Measurements from ENCODE around the gene SPATS2L.
A peak's percentile ranks its signal among the peaks of the same experiment; 100 is the strongest.

The SPATS2L gene

DNA sequence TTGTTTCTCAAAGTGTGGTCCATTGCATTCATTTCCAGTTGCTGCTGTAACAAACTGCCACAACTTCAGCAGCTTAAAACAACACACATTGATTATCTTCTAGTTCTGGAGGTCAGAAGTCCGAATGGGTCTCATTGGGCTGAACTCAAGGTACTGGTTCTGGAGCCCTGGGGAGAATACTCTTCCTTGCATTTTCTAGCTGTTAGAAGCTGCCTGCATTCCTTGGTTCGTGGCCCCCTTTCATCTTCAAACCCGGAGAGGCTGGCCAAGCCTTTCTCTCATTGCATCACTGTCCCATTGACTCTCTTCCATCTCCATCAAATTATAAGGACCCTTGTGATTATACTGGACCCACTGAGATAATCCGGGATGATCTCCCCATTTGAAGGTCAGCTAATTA lies 98.1 kb downstream of the SPATS2L start:
- Mint-ChIP-seq H3K27ac (no peak overlapping the region), H3K4me3 (no peak overlapping the region), H3K4me1 (peaks cover 28% of the 10 kb centered on the region), H3K27me3 (no peaks in the 10 kb centered on the region), H3K9me3 (no peaks in the 10 kb centered on the region), H3K36me3 (ENCODE audit: low read depth) (no peaks in the 10 kb centered on the region)
- DNase-seq (no peak), ATAC-seq (no peak)

DNA sequence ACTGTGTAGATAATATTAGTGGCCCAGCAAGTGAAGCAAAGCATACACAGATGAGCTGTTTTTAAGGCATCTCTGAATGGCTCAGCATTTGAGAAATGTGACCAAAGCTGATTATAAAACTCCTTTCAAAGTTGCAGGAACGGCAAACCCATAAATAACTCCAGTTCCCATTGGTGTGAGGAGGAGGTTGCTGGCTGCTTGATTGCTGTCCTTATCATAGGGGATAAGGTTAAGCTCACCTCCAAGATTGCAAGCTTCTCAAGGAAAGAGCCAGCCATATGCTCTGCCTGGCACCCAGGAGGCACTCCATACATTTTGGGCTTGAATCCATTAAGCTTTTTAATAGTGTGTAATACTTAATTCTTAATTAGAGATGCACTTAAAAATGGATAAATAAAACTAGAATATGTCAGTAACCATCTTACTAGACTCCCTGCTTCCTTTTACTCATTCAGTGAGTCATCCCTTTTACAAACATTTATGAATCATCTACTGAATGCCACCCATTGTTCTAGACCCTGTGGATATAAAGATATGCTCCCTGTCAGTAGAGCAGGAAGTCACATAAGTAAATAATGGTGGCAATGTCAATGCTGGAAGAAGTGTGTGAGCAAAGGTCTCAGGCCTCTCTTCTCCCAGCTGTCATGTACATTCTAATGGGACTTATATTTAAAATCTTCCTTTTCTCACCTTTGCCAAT lies 99.3 kb downstream of the SPATS2L start:
- Mint-ChIP-seq H3K4me1 (peaks cover 28% of the 10 kb centered on the region), H3K9me3 (no peaks in the 10 kb centered on the region), H3K27ac (peak overlapping the region; percentile 44), H3K4me3 (no peak overlapping the region), H3K36me3 (ENCODE audit: low read depth) (no peaks in the 10 kb centered on the region), H3K27me3 (no peaks in the 10 kb centered on the region)
- DNase-seq (no peak), ATAC-seq (peak; percentile 96)

DNA sequence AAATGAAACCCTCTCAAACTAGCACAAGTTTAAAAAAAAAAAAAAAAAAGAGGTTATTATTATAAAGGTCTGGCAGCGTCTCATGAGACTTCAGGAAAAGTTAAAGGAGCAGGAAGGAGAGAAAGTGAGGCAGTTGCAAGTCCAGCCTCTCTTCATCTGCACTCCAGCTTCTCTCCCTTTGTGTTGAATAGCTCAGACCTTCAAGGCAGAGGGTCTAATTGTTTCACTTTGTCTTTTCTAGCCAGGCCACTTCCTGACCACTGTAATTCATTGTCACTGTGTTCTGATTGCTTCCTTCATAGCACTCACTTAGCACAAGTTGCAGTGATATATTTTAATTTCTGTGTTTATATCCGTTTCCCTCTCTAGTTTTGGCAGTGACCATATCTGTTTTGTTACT lies 99.9 kb downstream of the SPATS2L start:
- H3K4me3 Mint-ChIP-seq: no peak overlapping the region
- ATAC-seq: no peak
- no peaks in the 10 kb centered on the region for H3K27me3 Mint-ChIP-seq

DNA sequence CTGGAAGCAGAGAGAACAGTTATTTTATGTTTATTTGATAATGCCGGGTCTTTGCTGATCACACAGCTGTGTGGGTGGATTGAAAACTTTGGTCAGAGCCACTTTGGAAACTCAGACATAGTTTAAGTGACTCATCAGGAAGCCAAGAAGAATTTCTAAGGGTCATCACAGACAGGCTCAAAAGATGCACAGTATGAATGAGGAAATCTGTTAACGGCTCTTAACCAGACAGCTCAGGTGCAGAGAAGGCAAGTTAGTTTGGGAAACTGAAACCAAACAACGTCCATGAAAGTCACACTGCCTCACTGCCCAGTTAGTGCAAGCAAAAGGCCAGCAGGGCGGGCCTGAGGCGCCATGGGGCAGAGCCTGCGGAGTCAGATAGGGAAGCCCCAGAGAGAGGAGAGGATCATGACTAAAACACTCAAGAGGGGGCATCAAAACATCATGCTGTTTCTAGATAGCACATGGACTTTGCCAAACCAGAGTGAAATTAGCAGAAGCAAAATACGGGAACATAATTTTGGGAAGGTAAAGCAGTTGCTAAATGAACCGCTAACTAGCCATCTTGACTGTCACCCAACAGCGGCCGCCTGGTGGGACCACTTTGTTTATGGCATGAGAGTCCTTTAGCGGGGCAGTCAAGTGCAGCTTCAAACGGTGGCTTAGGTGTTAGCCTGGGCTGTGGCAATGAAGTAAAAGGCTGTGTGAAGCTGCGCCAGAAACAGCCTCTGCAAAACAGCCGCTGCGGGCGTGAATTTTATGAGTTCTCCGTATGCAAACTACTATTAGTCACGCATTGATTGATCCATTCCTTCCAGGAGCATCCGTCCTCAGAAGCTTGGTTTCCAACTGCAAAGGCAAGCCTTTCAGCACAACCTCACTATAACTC lies 102.2 kb downstream of the SPATS2L start:
- DNase-seq (peak; percentile 5), ATAC-seq (peak; percentile 40)

More for the DNA sequence above, 99.9 kb downstream of the SPATS2L start:
- Mint-ChIP-seq H3K4me1 (peaks cover 28% of the 10 kb centered on the region), H3K9me3 (no peaks in the 10 kb centered on the region), H3K36me3 (ENCODE audit: low read depth) (no peaks in the 10 kb centered on the region), H3K27ac (peak overlapping the region; percentile 44)
- no peak for DNase-seq

DNA sequence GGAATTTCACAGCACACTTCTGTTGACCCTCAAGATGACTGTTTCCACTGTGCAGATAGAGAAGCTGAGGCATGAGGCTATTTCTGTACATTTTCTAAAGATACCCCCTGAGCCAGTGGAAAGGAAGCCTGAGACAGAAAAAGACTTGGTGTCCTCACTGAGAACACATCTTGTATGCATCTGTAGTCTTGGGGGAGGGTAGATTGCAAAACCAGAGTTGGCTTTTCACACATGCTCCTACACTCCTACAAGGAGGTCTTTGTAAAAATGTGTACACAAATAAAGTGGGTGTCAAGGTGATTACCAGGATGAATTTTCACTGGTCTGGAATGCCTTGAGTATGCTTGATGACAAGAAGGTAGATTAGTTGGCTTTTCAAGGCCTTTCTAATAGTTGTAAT lies 105.3 kb downstream of the SPATS2L start:
- H3K9me3 Mint-ChIP-seq: no peaks in the 10 kb centered on the region
- no peak overlapping the region for H3K27ac Mint-ChIP-seq
- H3K4me3 Mint-ChIP-seq: no peak overlapping the region
- H3K4me1 Mint-ChIP-seq: peaks cover 12% of the 10 kb centered on the region
- ATAC-seq (no peak), DNase-seq (no peak)
- no peaks in the 10 kb centered on the region for H3K36me3 Mint-ChIP-seq (ENCODE audit: low read depth)
- H3K27me3 Mint-ChIP-seq: no peaks in the 10 kb centered on the region

More for the DNA sequence above, 102.2 kb downstream of the SPATS2L start:
- Mint-ChIP-seq H3K9me3 (no peaks in the 10 kb centered on the region), H3K4me3 (no peak overlapping the region), H3K36me3 (ENCODE audit: low read depth) (no peaks in the 10 kb centered on the region), H3K27ac (peak overlapping the region; percentile 15), H3K4me1 (peaks cover 28% of the 10 kb centered on the region), H3K27me3 (no peaks in the 10 kb centered on the region)

DNA sequence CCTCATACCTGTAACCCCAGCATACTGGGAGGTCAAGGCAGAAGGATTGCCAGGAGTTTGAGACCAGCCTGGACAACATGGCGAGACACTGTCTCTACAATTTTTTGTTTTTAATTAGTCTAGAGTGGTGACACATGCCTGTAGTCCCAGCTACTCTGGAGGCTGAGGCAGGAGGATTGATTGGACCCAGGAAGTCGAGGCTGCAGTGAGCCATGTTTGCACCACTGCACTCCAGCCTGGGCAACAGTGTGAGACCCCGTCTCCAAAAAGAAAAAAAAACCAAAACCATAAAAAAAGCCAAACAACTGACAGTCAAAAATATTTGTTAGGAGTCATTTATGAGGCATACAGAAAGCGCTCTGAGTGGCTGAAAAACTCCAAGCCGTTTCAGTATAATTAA lies 107.9 kb downstream of the SPATS2L start:
- Mint-ChIP-seq H3K27ac (no peak overlapping the region), H3K9me3 (no peaks in the 10 kb centered on the region), H3K36me3 (ENCODE audit: low read depth) (no peaks in the 10 kb centered on the region), H3K4me1 (no peaks in the 10 kb centered on the region), H3K27me3 (no peaks in the 10 kb centered on the region), H3K4me3 (no peak overlapping the region)
- DNase-seq (no peak), ATAC-seq (no peak)

DNA sequence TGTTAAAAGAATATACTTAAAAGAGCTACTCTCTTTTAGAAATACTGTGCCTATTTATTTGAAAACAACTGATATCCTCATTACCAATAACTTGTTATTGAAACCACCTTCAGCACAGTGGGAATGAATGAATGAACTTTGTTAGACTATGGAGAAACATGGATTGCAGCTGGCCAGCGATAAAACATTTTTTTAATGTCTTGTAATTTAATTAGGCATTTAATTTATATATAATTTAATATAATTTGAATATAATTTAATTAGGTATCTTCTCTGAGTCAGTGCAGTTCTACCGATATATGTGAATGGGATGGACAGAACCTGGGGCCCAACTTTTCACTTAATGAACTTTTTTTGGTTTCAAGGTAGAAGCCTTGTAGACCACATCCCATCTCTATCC lies 109.0 kb downstream of the SPATS2L start:
- ATAC-seq (no peak), DNase-seq (no peak)
- Mint-ChIP-seq H3K27me3 (no peaks in the 10 kb centered on the region), H3K4me1 (no peaks in the 10 kb centered on the region), H3K4me3 (no peak overlapping the region), H3K36me3 (ENCODE audit: low read depth) (no peaks in the 10 kb centered on the region), H3K27ac (no peak overlapping the region), H3K9me3 (no peaks in the 10 kb centered on the region)

DNA sequence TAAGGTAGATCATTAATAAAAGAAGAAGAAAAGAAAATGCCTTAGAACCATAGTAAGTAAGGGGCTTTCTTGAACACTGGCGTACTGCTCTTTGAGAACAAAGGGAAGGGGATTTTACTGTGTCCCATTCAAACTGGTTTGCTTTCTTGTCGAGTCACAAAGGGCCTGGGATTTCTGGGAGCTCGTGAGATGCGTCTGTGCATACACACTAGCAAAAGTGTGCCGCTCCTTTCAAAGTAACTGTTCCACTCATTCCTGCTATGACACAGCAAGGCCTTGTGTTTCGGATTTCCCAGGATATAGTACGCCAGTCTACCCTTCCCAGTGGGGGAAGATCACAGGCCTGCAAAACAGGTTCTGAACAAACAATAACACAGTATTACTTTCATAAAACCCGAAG lies 110.4 kb downstream of the SPATS2L start:
- Mint-ChIP-seq H3K9me3 (no peaks in the 10 kb centered on the region), H3K27ac (no peak overlapping the region), H3K36me3 (ENCODE audit: low read depth) (no peaks in the 10 kb centered on the region), H3K4me1 (no peaks in the 10 kb centered on the region), H3K4me3 (no peak overlapping the region), H3K27me3 (no peaks in the 10 kb centered on the region)
- no peak for ATAC-seq
- no peak for DNase-seq

DNA sequence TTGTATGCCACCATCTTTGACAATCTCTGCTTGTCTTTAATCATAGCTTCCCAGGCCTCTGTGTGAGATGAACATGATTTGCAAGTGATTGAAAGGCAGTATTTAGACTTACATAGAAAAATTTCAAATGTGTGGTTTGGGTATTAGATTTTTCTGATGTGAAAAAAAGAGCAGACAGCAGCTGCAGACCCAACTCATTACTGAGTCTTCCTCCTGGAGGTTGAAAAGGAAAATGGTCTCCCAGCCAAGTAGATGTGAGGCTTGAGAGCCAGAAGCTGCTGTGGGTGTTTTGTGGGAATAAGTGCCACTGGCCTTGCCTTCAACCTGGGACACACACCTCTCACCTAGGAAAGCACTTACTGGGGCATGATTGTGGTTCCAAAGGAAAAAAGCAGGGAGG lies 110.9 kb downstream of the SPATS2L start:
- H3K9me3 Mint-ChIP-seq: no peaks in the 10 kb centered on the region
- H3K27ac Mint-ChIP-seq: no peak overlapping the region
- no peaks in the 10 kb centered on the region for H3K36me3 Mint-ChIP-seq (ENCODE audit: low read depth)
- no peaks in the 10 kb centered on the region for H3K27me3 Mint-ChIP-seq
- DNase-seq (no peak), ATAC-seq (no peak)
- H3K4me1 Mint-ChIP-seq: no peaks in the 10 kb centered on the region
- H3K4me3 Mint-ChIP-seq: no peak overlapping the region

DNA sequence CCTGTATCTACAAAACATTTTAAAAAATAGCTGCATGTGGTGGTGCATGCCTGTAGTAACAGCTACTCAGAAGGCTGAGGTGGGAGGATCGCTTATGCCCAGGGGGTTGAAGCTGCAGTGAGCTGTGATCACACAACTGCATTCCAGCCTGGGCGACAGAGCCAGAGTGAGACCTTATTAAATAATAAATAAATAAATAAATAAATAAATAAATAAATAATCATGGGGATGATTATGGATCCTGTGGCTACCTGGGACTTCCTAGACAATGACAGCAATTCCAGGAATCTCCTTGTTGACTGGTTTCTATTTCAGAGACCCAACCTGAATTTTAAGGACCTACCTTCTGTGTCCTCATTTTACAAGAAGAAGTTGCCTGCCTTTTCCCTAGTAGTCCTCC lies 111.9 kb downstream of the SPATS2L start:
- ATAC-seq: no peak
- no peak overlapping the region for H3K27ac Mint-ChIP-seq
- H3K4me1 Mint-ChIP-seq: no peaks in the 10 kb centered on the region
- H3K9me3 Mint-ChIP-seq: no peaks in the 10 kb centered on the region
- no peaks in the 10 kb centered on the region for H3K27me3 Mint-ChIP-seq
- no peaks in the 10 kb centered on the region for H3K36me3 Mint-ChIP-seq (ENCODE audit: low read depth)
- H3K4me3 Mint-ChIP-seq: no peak overlapping the region
- no peak for DNase-seq

DNA sequence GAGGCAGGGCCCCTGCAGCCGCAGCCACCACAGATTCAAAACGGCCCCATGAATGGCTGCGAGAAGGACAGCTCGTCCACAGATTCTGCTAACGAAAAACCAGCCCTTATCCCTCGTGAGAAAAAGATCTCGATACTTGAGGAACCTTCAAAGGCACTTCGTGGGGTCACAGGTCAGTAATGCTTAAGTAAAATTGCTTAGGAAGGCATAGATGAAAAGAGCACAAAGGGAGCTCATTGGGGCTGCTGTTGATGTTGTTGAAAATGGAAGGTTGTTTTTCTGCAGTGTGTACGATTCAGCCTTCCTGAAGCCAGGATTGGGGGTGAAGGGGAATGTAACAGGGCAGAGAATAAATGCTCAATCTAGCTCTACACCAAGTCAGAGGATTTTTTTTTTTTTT lies 112.8 kb downstream of the SPATS2L start:
- no peaks in the 10 kb centered on the region for H3K27me3 Mint-ChIP-seq
- no peak overlapping the region for H3K4me3 Mint-ChIP-seq
- H3K27ac Mint-ChIP-seq: no peak overlapping the region
- H3K4me1 Mint-ChIP-seq: no peaks in the 10 kb centered on the region
- H3K36me3 Mint-ChIP-seq (ENCODE audit: low read depth): no peaks in the 10 kb centered on the region
- H3K9me3 Mint-ChIP-seq: no peaks in the 10 kb centered on the region
- DNase-seq: no peak
- ATAC-seq: no peak

DNA sequence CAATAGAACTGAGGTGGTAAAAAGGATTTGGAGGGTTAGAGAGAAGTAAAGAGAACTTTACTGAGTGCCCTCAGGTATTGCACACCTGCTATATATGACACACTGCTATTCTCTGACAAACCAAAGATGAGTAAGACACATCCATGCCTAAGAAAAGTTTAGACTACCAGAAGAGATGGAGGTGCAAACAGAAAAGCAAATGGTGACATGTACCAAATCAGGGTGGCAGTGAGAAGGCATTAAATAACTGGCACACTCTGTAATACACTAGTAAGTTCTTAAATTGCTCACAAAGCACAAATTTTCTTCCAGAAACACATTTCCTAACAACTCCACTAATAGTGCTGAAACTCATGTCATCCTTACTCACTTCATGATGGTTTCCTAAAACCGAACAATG lies 114.8 kb downstream of the SPATS2L start:
- Mint-ChIP-seq H3K36me3 (ENCODE audit: low read depth) (no peaks in the 10 kb centered on the region), H3K4me1 (no peaks in the 10 kb centered on the region), H3K9me3 (no peaks in the 10 kb centered on the region), H3K4me3 (no peak overlapping the region), H3K27ac (no peak overlapping the region), H3K27me3 (no peaks in the 10 kb centered on the region)
- ATAC-seq (no peak), DNase-seq (no peak)

DNA sequence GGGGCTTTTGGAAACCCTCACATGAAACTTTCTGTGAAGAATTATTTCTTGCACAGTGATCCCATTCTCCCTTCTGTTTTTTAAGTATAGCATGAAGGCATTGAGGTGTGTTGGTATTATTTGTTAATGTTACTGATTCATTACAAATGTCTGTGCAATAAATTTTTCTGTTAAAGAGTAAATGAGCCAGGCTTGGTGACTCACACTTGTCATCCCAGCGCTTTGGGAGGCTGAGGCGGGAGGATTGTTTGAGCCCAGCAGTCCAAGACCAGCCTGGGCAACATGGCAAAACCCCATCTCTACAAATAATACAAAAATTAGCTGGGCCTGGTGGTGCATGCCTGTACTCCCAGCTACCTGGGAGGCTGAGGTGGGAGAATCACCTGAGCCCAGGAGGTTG lies 115.6 kb downstream of the SPATS2L start:
- no peak for ATAC-seq
- Mint-ChIP-seq H3K27ac (no peak overlapping the region), H3K36me3 (ENCODE audit: low read depth) (no peaks in the 10 kb centered on the region), H3K4me1 (peaks cover 5% of the 10 kb centered on the region), H3K27me3 (no peaks in the 10 kb centered on the region), H3K4me3 (no peak overlapping the region), H3K9me3 (no peaks in the 10 kb centered on the region)
- no peak for DNase-seq

DNA sequence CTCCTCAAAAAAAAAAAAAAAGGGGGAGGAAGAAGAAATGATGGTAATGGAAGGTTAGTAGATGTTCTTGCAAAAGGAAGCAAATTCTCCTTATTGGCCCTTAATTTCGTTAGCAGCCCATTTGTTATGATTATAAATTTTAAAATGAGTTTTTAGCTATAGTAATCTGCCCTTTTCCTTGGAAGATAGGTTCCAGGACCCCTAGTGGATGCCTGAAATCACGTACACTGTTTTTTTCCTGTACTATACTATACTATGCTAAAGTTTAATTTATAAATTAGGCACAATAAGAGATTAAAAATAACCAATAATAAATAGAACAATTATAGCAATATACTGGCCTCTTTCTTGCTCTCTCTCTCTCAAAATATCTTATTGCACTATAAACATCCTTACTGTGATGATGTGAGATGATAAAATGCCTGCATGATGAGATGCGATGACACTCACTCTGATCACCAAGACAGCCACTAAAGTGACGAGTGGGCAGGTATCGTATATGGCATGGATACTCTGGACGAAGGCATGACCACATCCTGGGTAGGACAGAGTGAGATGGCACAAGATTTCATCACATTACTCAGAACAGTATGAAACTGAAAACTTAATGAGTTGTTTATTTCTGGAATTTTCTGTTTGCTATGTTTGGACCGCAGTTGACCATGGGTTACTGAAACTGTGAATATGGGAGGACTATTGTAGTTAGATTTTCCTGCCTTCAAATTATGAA lies 116.2 kb downstream of the SPATS2L start:
- no peak overlapping the region for H3K4me3 Mint-ChIP-seq
- H3K27ac Mint-ChIP-seq: no peak overlapping the region
- no peak for ATAC-seq
- peaks cover 5% of the 10 kb centered on the region for H3K4me1 Mint-ChIP-seq
- H3K9me3 Mint-ChIP-seq: no peaks in the 10 kb centered on the region
- no peak for DNase-seq
- H3K27me3 Mint-ChIP-seq: no peaks in the 10 kb centered on the region
- H3K36me3 Mint-ChIP-seq (ENCODE audit: low read depth): no peaks in the 10 kb centered on the region

DNA sequence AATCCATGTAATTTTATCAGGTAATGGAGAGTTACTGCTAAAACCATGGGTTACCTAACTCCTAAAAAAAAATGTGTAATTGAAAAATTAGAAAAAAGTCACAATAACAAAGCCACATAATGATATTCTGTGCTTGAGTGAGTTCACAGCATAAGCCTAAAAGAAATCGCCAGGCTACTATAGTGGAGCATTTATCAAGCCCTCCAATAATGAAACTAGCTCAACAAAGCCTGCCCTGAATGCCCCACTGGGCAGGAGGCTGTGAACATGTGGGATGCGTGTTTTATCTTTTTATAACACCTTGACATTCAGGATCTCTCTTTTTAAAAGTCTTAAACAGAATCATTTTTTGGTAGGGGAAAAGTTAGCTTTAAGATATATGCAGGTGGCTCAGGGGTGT lies 117.0 kb downstream of the SPATS2L start:
- no peak for DNase-seq
- no peaks in the 10 kb centered on the region for H3K9me3 Mint-ChIP-seq
- H3K27ac Mint-ChIP-seq: no peak overlapping the region
- peaks cover 5% of the 10 kb centered on the region for H3K4me1 Mint-ChIP-seq
- no peak for ATAC-seq
- H3K27me3 Mint-ChIP-seq: no peaks in the 10 kb centered on the region
- H3K36me3 Mint-ChIP-seq (ENCODE audit: low read depth): no peaks in the 10 kb centered on the region
- H3K4me3 Mint-ChIP-seq: no peak overlapping the region
